Adrenal gland (tissue), 5 donors: ENCODE results near the gene FAM234A.

Source experiments
- CTCF ChIP-seq, 6 experiments: fragments of 450-650 bp in 4 of 6; fragments of 200-600 bp in 2 of 6; sonication (generic) in 1 of 6; IDR thresholded peaks; 1 replicate in 5 of 6; 2 replicates in 1 of 6; pipeline versions ENCODE4 v1.5.1 to v1.8.0; 2016 to 2021; ENCODE audit warnings: antibody characterized with exemption in 6 of 6, mild to moderate bottlenecking in 2 of 6, moderate library complexity in 1 of 6
- POLR2A ChIP-seq, 2 donors: fragments of 450-650 bp; IDR thresholded peaks; one replicate each; pipeline ENCODE4 v1.6.1; 2017; ENCODE audit warnings: antibody characterized with exemption in 2 of 2, mild to moderate bottlenecking in 2 of 2, moderate library complexity in 1 of 2
- donor health status: DM: no; HTN: no; CAD: no.

- no peak for TF ChIP-seq CTCF (IDR thresholded peaks at IDR 0.05)
- no peak for TF ChIP-seq POLR2A (IDR thresholded peaks at IDR 0.05)
Measured at GRCh38 chr16:253833-254232, 19.2 kb downstream of the FAM234A start.
